K562 (cell line): ENCODE measurements around the gene DDX23. TPM values are rescaled to one million over a fixed set of nuclear protein-coding genes. Genes with fewer than 3 reads are reported as not detected.

Experiments used
- ATAC-seq: fragments of 200-7000 bp; cut with Tn5 transposase; 3 replicates; pipeline ENCODE4 v1.9.1; 2020; ENCODE audit warnings: moderate library complexity
- BruUV-seq: library from RNA; stranded (reverse); fragments of 400-500 nt; replicated peaks from 2 replicates; lab custom pipeline; 2021; lab: Mats Ljungman, UMichigan
- CTCF ChIA-PET: fragments of 300-600 bp; formaldehyde crosslinking; extraction: SDS; loops from one replicate; lab custom pipeline; 2021; ENCODE audit warnings: low intra/inter-chr PET ratio; lab: Yijun Ruan, JAX
- POLR2A ChIA-PET: fragments of 300-600, 350-650 bp; sonication (Branson Sonifier 250); formaldehyde crosslinking; extraction: SDS; loops from one replicate; lab custom pipeline; 2021; ENCODE audit warnings: antibody characterized with exemption, inconsistent platforms; lab: Yijun Ruan, JAX
- DNase-seq, 4 experiments: peaks; one replicate each; pipeline versions ENCODE4 v3.0.0 to v3.0.0-alpha.2; 2011 to 2018; ENCODE audit warnings: low spot score in 3 of 4, mixed read lengths in 3 of 4; ENCODE audit errors: extremely low read depth in 1 of 4
- FAIRE-seq: peaks from 2 replicates; lab custom pipeline; 2011; peaks lifted over from hg19 to GRCh38; lab: Jason Lieb, UNC
- H2AFZ ChIP-seq: 2 replicates; pipeline ENCODE4 v1.6.0; 2011; ENCODE audit warnings: low read depth, low read length, control low read depth, inconsistent platforms
- H3K27ac ChIP-seq: fragments of 200-600 bp; 3 replicates; pipeline ENCODE4 v1.8.0; 2011; ENCODE audit warnings: low read depth, mild to moderate bottlenecking, control low read depth, inconsistent platforms, low read length, moderate library complexity, mixed read lengths; ENCODE audit errors: extremely low read depth
- H3K27me3 ChIP-seq, 2 experiments: fragments of 300-600 bp in 1 of 2; 2 replicates in 1 of 2; 3 replicates in 1 of 2; pipeline versions ENCODE4 v1.6.0 to v1.8.0; 2011; ENCODE audit warnings: inconsistent platforms in 2 of 2, low read length in 2 of 2, mild to moderate bottlenecking in 1 of 2, mixed read lengths in 1 of 2, moderate library complexity in 1 of 2; ENCODE audit not compliant: control insufficient read depth in 2 of 2, insufficient read depth in 2 of 2
- H3K36me3 ChIP-seq: fragments of 300-600 bp; 3 replicates; pipeline ENCODE4 v1.8.0; 2011; ENCODE audit warnings: mild to moderate bottlenecking, low read length, inconsistent platforms; ENCODE audit not compliant: control insufficient read depth, insufficient read depth
- H3K4me1 ChIP-seq, 2 experiments: fragments of 200-600 bp in 1 of 2; replicated peaks in 1 of 2; 2 replicates in 1 of 2; 3 replicates in 1 of 2; pipeline versions ENCODE4 v1.5.1 to v1.8.0; 2011; ENCODE audit warnings: inconsistent platforms in 2 of 2, low read length in 2 of 2, mild to moderate bottlenecking in 1 of 2, mixed read lengths in 1 of 2, moderate library complexity in 1 of 2; ENCODE audit not compliant: control insufficient read depth in 2 of 2, insufficient read depth in 2 of 2
- H3K4me2 ChIP-seq: 2 replicates; pipeline ENCODE4 v1.6.1; 2011; ENCODE audit warnings: low read length, control low read depth, inconsistent platforms, mixed read lengths; ENCODE audit not compliant: insufficient read depth
- H3K4me3 ChIP-seq: fragments of 200-600 bp; sonication (generic), shearing (Covaris generic); 2 replicates; pipeline ENCODE4 v1.5.1; 2016; ENCODE audit warnings: control low read depth, inconsistent platforms
- H3K79me2 ChIP-seq: fragments of 200-600 bp; 3 replicates; pipeline ENCODE4 v1.8.0; 2011; ENCODE audit warnings: low read length, inconsistent platforms; ENCODE audit not compliant: control insufficient read depth, insufficient read depth
- H3K9ac ChIP-seq, 2 experiments: 2 replicates each; pipeline versions ENCODE4 v1.6.0 to v1.6.1; 2011; ENCODE audit warnings: low read depth in 2 of 2, low read length in 2 of 2, control low read depth in 1 of 2, inconsistent platforms in 1 of 2, mild to moderate bottlenecking in 1 of 2, mixed read lengths in 1 of 2; ENCODE audit not compliant: insufficient read depth in 1 of 2
- H3K9me1 ChIP-seq: one replicate; pipeline ENCODE4 v1.6.0; 2011; ENCODE audit warnings: inconsistent platforms, mild to moderate bottlenecking, low read length, moderate library complexity; ENCODE audit not compliant: control insufficient read depth, insufficient read depth
- H3K9me3 ChIP-seq: replicated peaks from 2 replicates; pipeline ENCODE4 v1.5.1; 2011; ENCODE audit warnings: low read depth, low read length, inconsistent platforms; ENCODE audit not compliant: control insufficient read depth, insufficient read depth
- H4K20me1 ChIP-seq: replicated peaks from 2 replicates; pipeline ENCODE4 v1.6.1; 2011; ENCODE audit warnings: low read length, inconsistent platforms, mixed read lengths; ENCODE audit not compliant: control insufficient read depth, insufficient read depth
- EP400 ChIP-seq: fragments of 450-650 bp; IDR thresholded peaks from 2 replicates; pipeline ENCODE4 v1.6.1; 2017; ENCODE audit warnings: antibody characterized with exemption, mild to moderate bottlenecking, moderate library complexity
- HDAC6 ChIP-seq: IDR thresholded peaks from 2 replicates; pipeline ENCODE4 v1.6.1; 2012; ENCODE audit warnings: low read depth, mild to moderate bottlenecking, control low read depth, inconsistent platforms, low read length, moderate library complexity
- POLR2G ChIP-seq: fragments of 200-400 bp; formaldehyde crosslinking; IDR thresholded peaks from 2 replicates; pipeline ENCODE4 v1.6.1; 2017; ENCODE audit warnings: low read depth, mild to moderate bottlenecking, antibody characterized with exemption, low read length, moderate library complexity
- PRMT5 ChIP-seq: sonication (generic); formaldehyde crosslinking; IDR thresholded peaks from 2 replicates; pipeline ENCODE4 v1.5.0; 2020; ENCODE audit warnings: missing genetic modification reagents
- ZNF592 ChIP-seq: fragments of 450-650 bp; IDR thresholded peaks from 2 replicates; pipeline ENCODE4 v1.6.1; 2017; ENCODE audit warnings: antibody characterized with exemption, mild to moderate bottlenecking
- ZNF785 ChIP-seq: fragments of 250-450 bp; sonication (Bioruptor Pico); IDR thresholded peaks from 2 replicates; pipeline ENCODE4 v1.4.0; 2020; ENCODE audit warnings: mild to moderate bottlenecking
- WGBS: fragments of 100-300 bp; shearing (Covaris generic); methylation state at CpG from one replicate; pipeline ENCODE4 v1.1.6; 2016; ENCODE audit warnings: low coverage, mixed read lengths; ENCODE audit not compliant: insufficient coverage; ENCODE audit errors: missing lambda C conversion rate; 5-methylcytosine and 5-hydroxymethylcytosine counted together
- in situ Hi-C: fragments of 300-500 bp; cut with MboI; formaldehyde crosslinking; loops from 4 replicates; pipeline ENCODE4 v1.15.0; 2018; ENCODE audit warnings: inconsistent platforms, mixed read lengths
- intact Hi-C: fragments of 100-400 bp; cut with micrococcal nuclease; formaldehyde crosslinking; loops from 2 replicates; pipeline ENCODE4 v1.14.2; 2022
- polyA plus RNA-seq, 8 experiments: library from polyadenylated mRNA; depleted of rRNA in 4 of 8; stranded (reverse) in 5 of 8; unstranded in 3 of 8; fragments of >200 nt; fragmentation: Nextera tagmentation in 2 of 8; fragmentation: Illumina TruSeq in 1 of 8; extraction: Ambion mirVana in 2 of 8; extraction: Trizol in 1 of 8; gene quantifications; 2 replicates each; pipeline versions ENCODE4 v1.2.1 to v1.2.3, GENCODE V29; 2011 to 2014; ENCODE audit warnings: inconsistent platforms in 1 of 8, missing spikeins in 1 of 8
- total RNA-seq, 7 experiments: library from RNA; depleted of rRNA in 6 of 7; stranded (reverse); fragments of >200 nt in 6 of 7; fragmentation: Illumina TruSeq in 2 of 7; extraction: Trizol in 2 of 7; gene quantifications; 2 replicates each; pipeline versions ENCODE4 v1.2.1 to v1.2.3, GENCODE V29; 2011 to 2021; ENCODE audit warnings: low replicate concordance in 1 of 7

Gene DDX23
- total and polyA plus RNA-seq, 9 of the 15 experiments (the other 6 are each of a cell fraction or from before 2014, with no cell fraction given): 32.4 to 138 (median 104) TPM

- FAIRE-seq (no peak), DNase-seq (no peak), ATAC-seq (no peak)
- no peaks in the 10 kb centered on the region for H3K36me3 ChIP-seq
- no peaks in the 10 kb centered on the region for H3K9me1 ChIP-seq
- no peak overlapping the region for H2AFZ ChIP-seq
- in situ Hi-C loops: no loop called here
- intact Hi-C loops: no loop called here
- no peaks in the 10 kb centered on the region for H3K9me3 ChIP-seq
- no peaks in the 10 kb centered on the region for H3K79me2 ChIP-seq
- H3K27ac ChIP-seq: no peak overlapping the region
- H3K4me1 ChIP-seq: peaks cover 2 to 10% of the 10 kb centered on the region in 2 experiments; a peak in 2 of 5 replicates
- 23% methylated on average over 14 of the region's 14 CpGs for WGBS
- POLR2A ChIA-PET: interaction anchor here (1.5 to 1.9 kb wide), 2 partner anchors 11 to 180 kb away, joined by 5 to 8 read pairs; no protein-coding TSS in a partner anchor
- H3K4me3 ChIP-seq: no peak overlapping the region
- CTCF ChIA-PET: interaction anchor here (0.6 kb wide), 1 partner anchor 24 kb away, joined by 3 read pairs; no protein-coding TSS in a partner anchor
- H3K27me3 ChIP-seq: peaks cover 7 to 19% of the 10 kb centered on the region in 2 experiments
- no TSS peak for BruUV-seq
- no peak for TF ChIP-seq ZNF592
- no peak for TF ChIP-seq EP400
- TF ChIP-seq PRMT5 (CRISPR knock-in tag): no peak
- no peak for TF ChIP-seq ZNF785 (CRISPR knock-in tag)
- no peak for TF ChIP-seq POLR2G
- TF ChIP-seq HDAC6: no peak
- H3K9ac ChIP-seq: no peak overlapping the region; a peak in 2 of 4 replicates
- no peak overlapping the region for H3K4me2 ChIP-seq
- peaks cover 4% of the 10 kb centered on the region; the same call in 1 of the 2 replicates for H4K20me1 ChIP-seq
Measured at GRCh38 chr12:48800457-48800856, 51.5 kb downstream of the DDX23 start.
